Gastroesophageal sphincter (tissue), 4 donors: Measurements from ENCODE around the gene VWCE. TPM values are rescaled to one million over a fixed set of nuclear protein-coding genes. Genes with fewer than 3 reads are reported as not detected.
A peak's percentile ranks its signal among the peaks of the same experiment; 100 is the strongest.
"Not testable (repeated sequence)": the region's sequence is repeated elsewhere in the genome, so short reads cannot be mapped to it uniquely, and the experiment has no call there.

ENCODE experiments used
- ATAC-seq: fragments of 150-250 bp; one replicate; pipeline ENCODE4 v1.9.1; 2016; ENCODE audit warnings: mild to moderate bottlenecking, moderate library complexity
- H3K27ac ChIP-seq, 4 donors: fragments of 200-600 bp; sonication (generic) in 3 of 4; 1 replicate in 3 of 4; 2 replicates in 1 of 4; pipeline ENCODE4 v1.5.1; 2016 to 2019
- H3K27me3 ChIP-seq: fragments of 200-600 bp; sonication (generic); one replicate; pipeline ENCODE4 v1.5.1; 2019
- H3K36me3 ChIP-seq, 2 donors: fragments of 200-600 bp; sonication (generic); one replicate each; pipeline ENCODE4 v1.5.1; 2019; ENCODE audit warnings: control low read depth in 1 of 2
- H3K4me1 ChIP-seq, 3 donors: fragments of 200-600 bp; sonication (generic); 1 replicate in 2 of 3; 2 replicates in 1 of 3; pipeline ENCODE4 v1.5.1; 2016 to 2019; ENCODE audit warnings: control low read depth in 2 of 3
- H3K4me3 ChIP-seq, 2 donors: fragments of 200-600 bp; sonication (generic); one replicate each; pipeline ENCODE4 v1.5.1; 2019; ENCODE audit warnings: mild to moderate bottlenecking in 1 of 2, moderate library complexity in 1 of 2
- H3K9me3 ChIP-seq, 3 donors: fragments of 200-600 bp; sonication (generic); one replicate each; pipeline ENCODE4 v1.5.1; 2017 to 2019; ENCODE audit warnings: control low read depth in 2 of 3
- WGBS, 2 donors: methylation state at CpG; one replicate each; pipeline ENCODE4 v1.1.5; 2018; ENCODE audit warnings: low coverage in 1 of 2; 5-methylcytosine and 5-hydroxymethylcytosine counted together
- total RNA-seq, 4 donors: library from RNA; depleted of rRNA; stranded (reverse); fragments of >200 nt; gene quantifications; one replicate each; pipeline ENCODE4 v1.1.0, GENCODE V29; 2016

VWCE gene
- total RNA-seq, 4 donors from 2014 or later = 0.78 to 1.0 (median 0.94) TPM; not detected in 1

DNA sequence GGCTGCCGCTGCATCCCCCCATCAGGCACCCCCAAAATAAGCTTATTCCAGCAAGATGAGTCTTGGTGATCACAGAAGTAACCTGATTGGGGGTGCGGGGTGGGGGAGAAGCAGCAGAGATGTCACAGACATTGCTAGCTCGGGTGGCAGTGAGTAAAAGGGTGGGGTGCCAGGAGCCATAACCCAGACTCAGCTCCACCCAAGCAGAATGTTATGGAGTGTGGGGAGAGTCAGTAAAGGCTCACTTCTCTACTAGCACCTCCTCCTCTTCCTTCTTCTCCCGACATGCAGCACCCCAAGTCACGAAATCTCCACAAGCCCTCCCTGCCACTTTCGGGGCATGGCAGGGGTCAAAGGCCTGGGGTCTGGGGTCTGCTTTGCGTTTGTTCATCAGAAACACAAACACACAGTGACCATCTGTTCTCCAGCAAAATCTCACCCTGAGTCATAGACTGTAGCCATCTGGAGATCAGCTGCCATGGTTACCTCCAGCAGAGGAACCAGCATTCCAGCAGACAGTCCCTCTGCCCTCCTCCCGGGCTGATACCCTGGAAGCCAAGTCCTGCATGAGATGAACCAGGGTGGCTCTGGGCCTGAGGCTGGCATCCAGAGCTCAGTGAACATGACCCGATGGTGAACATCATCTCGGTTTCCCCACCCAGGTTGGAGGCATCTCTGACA, 49.7 kb downstream of the VWCE start:
- ATAC-seq = not testable (repeated sequence)
- no CpG with 5 or more reads among the region's 10 CpGs for WGBS, 2 donors

GRCh38 chr11:61241526-61241925, 53.6 kb downstream of the VWCE start:
- H3K27ac ChIP-seq, H3K9me3 ChIP-seq, H3K27me3 ChIP-seq, ATAC-seq, H3K4me1 ChIP-seq, H3K36me3 ChIP-seq, H3K4me3 ChIP-seq: not testable (repeated sequence)
- WGBS, 2 donors = no CpG with 5 or more reads among the region's 5 CpGs

More for the DNA sequence above, 49.7 kb downstream of the VWCE start:
- H3K27ac ChIP-seq, H3K27me3 ChIP-seq, H3K9me3 ChIP-seq, H3K4me3 ChIP-seq, H3K4me1 ChIP-seq, H3K36me3 ChIP-seq: not testable (repeated sequence)

- H3K4me3 ChIP-seq, H3K27me3 ChIP-seq, H3K36me3 ChIP-seq, H3K9me3 ChIP-seq, ATAC-seq, H3K4me1 ChIP-seq, H3K27ac ChIP-seq: not testable (repeated sequence)
- no CpG with 5 or more reads among the region's 8 CpGs for WGBS, 2 donors
These were observed 54.2 kb downstream of the VWCE start, which contains the start of gene PGA5 for GRCh38 chr11:61240875-61241274. PGA5 (plus strand) TSS chr11:61241175; CDS start chr11:61241227, 52 bp downstream.

DNA sequence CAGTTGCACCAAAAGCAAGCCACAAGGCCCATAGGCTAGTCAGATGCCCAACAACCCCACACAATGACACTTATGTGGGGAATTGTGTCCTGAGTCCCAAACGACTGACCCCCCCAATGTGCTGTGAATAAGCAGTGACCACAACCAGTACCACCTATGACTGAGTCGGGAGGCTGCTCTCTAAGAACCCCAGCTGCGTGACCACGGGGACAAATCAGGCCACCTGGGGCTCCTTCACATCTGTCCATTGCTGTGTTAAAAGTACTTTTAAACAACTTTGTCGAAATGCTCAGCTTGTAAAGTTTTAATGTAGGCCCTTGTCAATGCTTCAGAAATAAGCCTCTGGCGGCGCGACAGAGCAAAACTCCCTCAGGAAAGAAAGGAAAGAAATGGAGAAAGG, 54.8 kb downstream of the VWCE start:
- H3K27me3 ChIP-seq, H3K27ac ChIP-seq, H3K36me3 ChIP-seq, ATAC-seq, H3K9me3 ChIP-seq, H3K4me3 ChIP-seq, H3K4me1 ChIP-seq: not testable (repeated sequence)
- 19% methylated on average over 3 of the region's 8 CpGs; no CpG with 5 or more reads in 1 of the 2 donors for WGBS, 2 donors

GRCh38 chr11:61237130-61237529, 58.0 kb downstream of the VWCE start:
- not testable (repeated sequence) for H3K27ac ChIP-seq, H3K9me3 ChIP-seq, H3K4me1 ChIP-seq, ATAC-seq, H3K36me3 ChIP-seq, H3K27me3 ChIP-seq, H3K4me3 ChIP-seq
- WGBS, 2 donors = no CpG with 5 or more reads among the region's 4 CpGs

DNA sequence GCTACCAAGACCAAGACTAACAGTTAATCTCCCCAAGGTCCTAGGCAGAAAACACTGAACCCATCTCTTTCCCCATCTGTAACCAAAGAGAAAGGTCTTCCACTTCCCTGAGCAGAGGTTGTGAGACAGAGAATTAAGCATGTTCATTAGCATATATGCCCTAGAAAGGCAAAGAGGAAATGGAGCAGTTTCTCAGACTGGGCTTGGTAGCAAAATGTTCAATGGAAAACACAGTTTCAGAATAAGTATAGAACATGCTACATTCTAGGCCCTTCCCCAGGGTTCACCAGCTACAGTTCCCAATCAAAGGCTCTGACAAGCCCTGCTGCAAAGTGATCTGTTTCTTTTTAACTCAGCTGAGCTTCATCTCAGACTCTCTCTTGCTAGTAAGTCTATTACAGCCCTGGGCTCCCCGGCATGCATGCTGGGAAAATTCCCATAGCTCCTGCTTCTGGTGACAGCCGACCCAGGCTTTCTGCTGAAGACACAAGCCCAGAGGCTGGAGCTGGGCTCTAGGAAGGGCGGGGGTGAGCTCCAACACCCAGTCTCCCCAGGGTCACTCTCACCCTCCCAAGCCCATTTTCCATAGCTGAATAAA, 62.5 kb downstream of the VWCE start:
- WGBS, 2 donors = no CpG with 5 or more reads among the region's 3 CpGs
- ATAC-seq, H3K36me3 ChIP-seq: not testable (repeated sequence)

DNA sequence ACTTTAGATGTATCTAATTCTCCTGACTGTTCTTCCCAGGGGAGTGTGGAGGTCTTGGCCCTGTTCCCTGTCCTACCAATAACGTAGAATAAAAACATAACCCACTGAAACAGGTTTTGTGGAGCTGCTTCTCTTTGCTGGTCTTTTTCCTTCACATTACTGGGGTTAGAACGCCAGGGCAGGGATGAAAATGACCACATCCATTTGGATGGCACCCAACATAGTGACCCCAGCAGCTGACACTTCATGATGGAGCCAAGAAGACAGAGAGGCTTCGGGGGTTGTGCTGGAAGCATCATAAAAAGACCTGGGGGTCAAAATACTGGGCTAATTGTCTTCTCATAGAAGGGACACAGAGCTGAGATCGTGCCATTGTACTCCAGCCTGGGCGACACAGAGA, 63.5 kb downstream of the VWCE start:
- not testable (repeated sequence) for H3K36me3 ChIP-seq

More for the DNA sequence above, 62.5 kb downstream of the VWCE start:
- H3K27ac ChIP-seq, H3K4me1 ChIP-seq, H3K27me3 ChIP-seq, H3K9me3 ChIP-seq, H3K4me3 ChIP-seq: not testable (repeated sequence)

GRCh38 chr11:61231033-61231432, 64.1 kb downstream of the VWCE start:
- not testable (repeated sequence) for ATAC-seq, H3K27me3 ChIP-seq, H3K4me1 ChIP-seq, H3K27ac ChIP-seq, H3K36me3 ChIP-seq, H3K4me3 ChIP-seq, H3K9me3 ChIP-seq
- WGBS, 2 donors = no CpG with 5 or more reads among the region's 15 CpGs

More for the DNA sequence above, 63.5 kb downstream of the VWCE start:
- not testable (repeated sequence) for H3K4me3 ChIP-seq, H3K27ac ChIP-seq, H3K9me3 ChIP-seq, ATAC-seq, H3K4me1 ChIP-seq, H3K27me3 ChIP-seq
- no CpG with 5 or more reads among the region's 5 CpGs for WGBS, 2 donors

DNA sequence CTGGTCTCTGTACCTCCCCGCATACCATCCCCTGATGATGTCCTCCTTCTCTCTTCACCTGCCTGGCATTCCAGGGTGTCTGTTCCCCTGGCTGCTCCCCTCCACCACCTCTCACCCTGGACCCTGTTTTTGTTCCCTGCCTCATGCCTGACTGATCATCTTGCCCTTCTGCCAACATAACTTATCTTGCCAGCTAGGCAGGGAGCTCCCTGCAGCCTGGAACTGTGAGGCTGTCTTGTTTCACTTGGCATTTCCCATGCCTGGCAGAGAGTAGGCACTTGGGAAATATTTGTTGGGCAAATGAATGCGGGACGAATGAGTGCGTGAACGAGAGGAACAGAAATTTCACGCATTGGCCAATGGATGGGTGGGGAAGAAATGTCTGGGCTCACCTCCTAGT, 65.7 kb downstream of the VWCE start:
- H3K27ac ChIP-seq, H3K9me3 ChIP-seq, H3K4me3 ChIP-seq, ATAC-seq, H3K36me3 ChIP-seq, H3K4me1 ChIP-seq, H3K27me3 ChIP-seq: not testable (repeated sequence)
- no CpG with 5 or more reads among the region's 6 CpGs for WGBS, 2 donors

GRCh38 chr11:61226457-61227137, 68.5 kb downstream of the VWCE start:
- no CpG with 5 or more reads among the region's 10 CpGs for WGBS, 2 donors
- H3K9me3 ChIP-seq, ATAC-seq: not testable (repeated sequence)

GRCh38 chr11:61222692-61223091, 72.4 kb downstream of the VWCE start:
- not testable (repeated sequence) for H3K27me3 ChIP-seq, H3K36me3 ChIP-seq, H3K4me3 ChIP-seq, H3K4me1 ChIP-seq, H3K9me3 ChIP-seq, H3K27ac ChIP-seq
- WGBS, 2 donors = no CpG with 5 or more reads among the region's 5 CpGs
- peak; percentile 25 for ATAC-seq

More at GRCh38 chr11:61226457-61227137, 68.5 kb downstream of the VWCE start:
- not testable (repeated sequence) for H3K27me3 ChIP-seq, H3K4me3 ChIP-seq, H3K4me1 ChIP-seq, H3K27ac ChIP-seq, H3K36me3 ChIP-seq

DNA sequence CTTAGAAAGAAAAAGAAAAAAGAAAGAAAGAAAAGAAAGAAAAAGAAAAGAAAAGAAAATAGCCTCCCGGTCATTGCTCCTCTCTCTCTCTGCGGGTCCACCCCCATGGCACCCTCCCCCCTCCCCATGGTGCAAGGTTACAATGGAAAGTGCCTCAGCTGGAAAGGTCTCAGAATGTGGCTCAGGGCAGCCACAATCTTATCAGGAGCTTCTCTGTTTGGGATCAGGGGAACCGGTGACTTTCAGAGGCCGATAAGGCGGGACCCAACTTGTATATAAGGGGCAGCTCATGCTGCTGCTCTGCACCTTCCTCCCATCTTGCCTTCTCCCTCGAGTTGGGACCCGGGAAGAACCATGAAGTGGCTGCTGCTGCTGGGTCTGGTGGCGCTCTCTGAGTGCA, 73.1 kb downstream of the VWCE start, which contains the start of gene PGA4:
Gene PGA4 (plus strand): TSS at position 301 of the 400 bp plus-strand sequence. CDS start 54 bp downstream, at position 355.
- H3K27ac ChIP-seq, H3K27me3 ChIP-seq, ATAC-seq, H3K4me1 ChIP-seq, H3K36me3 ChIP-seq, H3K9me3 ChIP-seq, H3K4me3 ChIP-seq: not testable (repeated sequence)
- no CpG with 5 or more reads among the region's 8 CpGs for WGBS, 2 donors

DNA sequence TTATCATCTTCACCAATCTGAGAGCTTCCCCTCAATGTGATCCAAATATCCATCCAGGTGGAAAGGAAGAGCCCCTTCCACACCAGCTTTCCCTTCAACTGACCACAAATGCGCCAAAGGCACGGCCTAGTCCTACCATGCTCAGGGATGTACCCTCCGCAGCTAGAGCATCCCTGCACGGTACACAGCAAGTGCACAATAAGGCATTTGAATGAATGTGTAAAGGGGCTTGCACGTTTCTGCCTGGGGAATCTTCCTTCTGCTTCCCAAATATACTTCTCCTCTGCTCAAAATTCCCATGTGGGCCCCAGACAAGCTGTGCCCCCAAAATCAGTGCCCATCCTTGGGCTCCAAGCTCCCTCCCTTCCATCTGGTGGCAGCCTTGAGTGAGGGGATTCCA, 76.1 kb downstream of the VWCE start:
- not testable (repeated sequence) for H3K27ac ChIP-seq, H3K4me3 ChIP-seq, H3K4me1 ChIP-seq, H3K9me3 ChIP-seq, ATAC-seq, H3K36me3 ChIP-seq, H3K27me3 ChIP-seq
- WGBS, 2 donors = 50 to 75% methylated on average over 2 to 4 of the region's 5 CpGs
